Hepatocyte (in vitro differentiated cells): ENCODE measurements around the gene ARPC1A.
A peak's percentile ranks its signal among the peaks of the same experiment; 100 is the strongest.
"Not testable (repeated sequence)": the region's sequence is repeated elsewhere in the genome, so short reads cannot be mapped to it uniquely, and the experiment has no call there.

Experiments used
- CTCF ChIP-seq: fragments of 200-600 bp; sonication (generic); IDR thresholded peaks from 2 replicates; pipeline ENCODE4 v1.5.1; 2016; ENCODE audit warnings: antibody characterized with exemption, mild to moderate bottlenecking; ENCODE audit not compliant: poor library complexity
- EZH2 ChIP-seq: fragments of 200-600 bp; sonication (generic); IDR thresholded peaks from 2 replicates; pipeline ENCODE4 v1.6.1; 2016; ENCODE audit warnings: antibody characterized with exemption, mild to moderate bottlenecking, borderline replicate concordance

- peak; percentile 50 for TF ChIP-seq CTCF
- not testable (repeated sequence) for TF ChIP-seq EZH2
These were observed 89.9 kb downstream of the ARPC1A start for GRCh38 chr7:99415513-99416127.
